Sigmoid colon (tissue), 7 donors: ENCODE measurements around the gene PPP6R3. TPM values are rescaled to one million over a fixed set of nuclear protein-coding genes. Genes with fewer than 3 reads are reported as not detected.

Source experiments
- DNase-seq: peaks from one replicate; pipeline ENCODE4 v3.0.0-alpha.2; 2019
- H3K27ac ChIP-seq, 4 donors: fragments of 200-600 bp; sonication (generic); one replicate each; pipeline ENCODE4 v1.5.1; 2016 to 2019; ENCODE audit warnings: mild to moderate bottlenecking in 1 of 4
- H3K27me3 ChIP-seq, 3 donors: fragments of 200-600 bp; sonication (generic); one replicate each; pipeline ENCODE4 v1.5.1; 2019; ENCODE audit warnings: mild to moderate bottlenecking in 1 of 3
- H3K36me3 ChIP-seq, 4 donors: fragments of 200-600 bp; sonication (generic); one replicate each; pipeline ENCODE4 v1.5.1; 2016 to 2019
- H3K4me1 ChIP-seq, 4 donors: fragments of 200-600 bp; sonication (generic); one replicate each; pipeline ENCODE4 v1.5.1; 2017 to 2019
- H3K4me3 ChIP-seq, 4 donors: fragments of 200-600 bp; sonication (generic); one replicate each; pipeline ENCODE4 v1.5.1; 2017 to 2019; ENCODE audit warnings: mild to moderate bottlenecking in 2 of 4, moderate library complexity in 1 of 4
- H3K9me3 ChIP-seq, 4 donors: fragments of 200-600 bp in 3 of 4; sonication (generic) in 3 of 4; one replicate each; pipeline versions ENCODE4 v1.5.1 to v1.6.1; 2013 to 2019
- EP300 ChIP-seq, 4 donors: sonication (generic); formaldehyde crosslinking; IDR thresholded peaks; one replicate each; pipeline ENCODE4 v1.6.1; 2017; ENCODE audit warnings: antibody characterized with exemption in 4 of 4
- POLR2A ChIP-seq, 2 donors: fragments of 450-650 bp; IDR thresholded peaks; one replicate each; pipeline ENCODE4 v1.6.1; 2016; ENCODE audit warnings: antibody characterized with exemption in 2 of 2, mild to moderate bottlenecking in 2 of 2, moderate library complexity in 2 of 2
- POLR2AphosphoS5 ChIP-seq, 4 donors: sonication (generic); formaldehyde crosslinking; IDR thresholded peaks; one replicate each; pipeline ENCODE4 v1.6.1; 2017; ENCODE audit warnings: antibody characterized with exemption in 4 of 4
- WGBS, 2 donors: extraction: QIAGEN DNeasy Blood & Tissue Kit; methylation state at CpG; one replicate each; pipeline ENCODE4 v1.1.7; 2013; 5-methylcytosine and 5-hydroxymethylcytosine counted together
- intact Hi-C: fragments of 100-400 bp; cut with DNase I; formaldehyde crosslinking; loops from one replicate; pipeline ENCODE4 v1.15.1; 2023
- polyA plus RNA-seq, 3 donors: library from polyadenylated mRNA; stranded (reverse); fragments of 200-250 nt; gene quantifications; one replicate each; pipeline ENCODE4 v1.2.3, GENCODE V29; 2013
- total RNA-seq, 4 donors: library from RNA; depleted of rRNA; stranded (reverse); fragments of >200 nt; gene quantifications; one replicate each; pipeline ENCODE4 v1.1.0, GENCODE V29; 2016
- TF ChIP-seq, protein P1 (sequence below), 4 experiments: fragments of 450-650 bp in 3 of 4; fragments of 200-600 bp in 1 of 4; IDR thresholded peaks; one replicate each; pipeline ENCODE4 v1.5.1; 2016 to 2019; ENCODE audit warnings: antibody characterized with exemption in 4 of 4, mild to moderate bottlenecking in 3 of 4, moderate library complexity in 2 of 4
- donor health status: healthy with polysubstance abuse.
- donor health status: Bipolar disorder and iron deficiency.
- donor health status: healthy.

The PPP6R3 gene
- total and polyA plus RNA-seq, 7 donors: 24.0 to 157 (median 133) TPM

DNA sequence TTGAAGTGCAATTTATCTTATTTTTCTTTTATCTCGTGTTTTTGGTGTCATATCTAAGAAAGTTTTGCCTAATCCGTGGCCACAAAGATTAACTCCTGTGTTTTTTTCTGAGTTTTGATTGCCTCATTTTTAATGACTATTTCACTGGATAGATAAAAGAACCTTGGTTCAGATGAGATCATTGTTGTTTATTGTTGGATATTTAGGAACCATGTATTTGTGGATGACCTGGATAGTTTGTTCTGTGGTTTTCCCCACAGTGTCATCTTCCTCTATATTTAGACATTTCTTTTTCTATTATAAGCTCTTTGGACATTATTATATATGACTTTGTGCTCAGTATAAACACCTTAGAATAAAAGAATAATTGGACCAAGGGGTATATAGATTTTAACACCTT, 37.2 kb downstream of the PPP6R3 start:
- H3K9me3 ChIP-seq: no peaks in the 10 kb centered on the region
- intact Hi-C loops: no loop called here
- no peak for DNase-seq
- peaks cover 0 to 75% (median 52%) of the 10 kb centered on the region in 4 donors for H3K4me1 ChIP-seq
- TF ChIP-seq POLR2AphosphoS5 (IDR thresholded peaks at IDR 0.05): no peak
- TF ChIP-seq, protein P1, sequence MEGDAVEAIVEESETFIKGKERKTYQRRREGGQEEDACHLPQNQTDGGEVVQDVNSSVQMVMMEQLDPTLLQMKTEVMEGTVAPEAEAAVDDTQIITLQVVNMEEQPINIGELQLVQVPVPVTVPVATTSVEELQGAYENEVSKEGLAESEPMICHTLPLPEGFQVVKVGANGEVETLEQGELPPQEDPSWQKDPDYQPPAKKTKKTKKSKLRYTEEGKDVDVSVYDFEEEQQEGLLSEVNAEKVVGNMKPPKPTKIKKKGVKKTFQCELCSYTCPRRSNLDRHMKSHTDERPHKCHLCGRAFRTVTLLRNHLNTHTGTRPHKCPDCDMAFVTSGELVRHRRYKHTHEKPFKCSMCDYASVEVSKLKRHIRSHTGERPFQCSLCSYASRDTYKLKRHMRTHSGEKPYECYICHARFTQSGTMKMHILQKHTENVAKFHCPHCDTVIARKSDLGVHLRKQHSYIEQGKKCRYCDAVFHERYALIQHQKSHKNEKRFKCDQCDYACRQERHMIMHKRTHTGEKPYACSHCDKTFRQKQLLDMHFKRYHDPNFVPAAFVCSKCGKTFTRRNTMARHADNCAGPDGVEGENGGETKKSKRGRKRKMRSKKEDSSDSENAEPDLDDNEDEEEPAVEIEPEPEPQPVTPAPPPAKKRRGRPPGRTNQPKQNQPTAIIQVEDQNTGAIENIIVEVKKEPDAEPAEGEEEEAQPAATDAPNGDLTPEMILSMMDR (IDR thresholded peaks at IDR 0.05): no peak
- TF ChIP-seq POLR2A (IDR thresholded peaks at IDR 0.05): no peak
- no peak for TF ChIP-seq EP300 (IDR thresholded peaks at IDR 0.05)
- H3K27me3 ChIP-seq: no peaks in the 10 kb centered on the region
- 65 to 83% methylated on average over 2 of the region's 2 CpGs for WGBS, 2 donors
- no peaks in the 10 kb centered on the region for H3K36me3 ChIP-seq
- no peak overlapping the region for H3K4me3 ChIP-seq
- H3K27ac ChIP-seq: no peak overlapping the region

DNA sequence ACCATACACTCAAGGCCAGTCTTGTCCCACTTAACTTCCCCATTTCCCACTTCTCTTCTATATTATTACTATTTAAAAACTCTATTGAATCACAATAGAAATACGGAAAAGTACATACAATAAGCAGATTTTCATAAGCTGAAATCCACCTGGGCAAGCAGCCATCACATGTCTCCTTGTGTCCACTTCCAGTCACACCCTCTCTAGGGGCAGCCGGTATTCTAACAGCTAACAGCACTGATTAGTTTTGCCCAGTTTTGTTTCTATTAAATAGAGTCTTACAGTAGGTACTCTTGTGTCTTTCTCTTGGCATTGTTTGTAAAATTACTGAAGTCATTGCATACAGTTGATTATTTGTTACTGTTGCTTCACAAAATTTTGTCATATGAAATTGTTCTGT, 37.8 kb downstream of the PPP6R3 start:
- no peaks in the 10 kb centered on the region for H3K36me3 ChIP-seq
- peaks cover 0 to 76% (median 56%) of the 10 kb centered on the region in 4 donors for H3K4me1 ChIP-seq
- intact Hi-C loops: no loop called here
- WGBS, 2 donors: 15 to 61% methylated on average over 2 of the region's 2 CpGs
- H3K27me3 ChIP-seq: no peaks in the 10 kb centered on the region
- H3K9me3 ChIP-seq: no peaks in the 10 kb centered on the region
- no peak for DNase-seq
- no peak overlapping the region for H3K27ac ChIP-seq
- TF ChIP-seq POLR2A (IDR thresholded peaks at IDR 0.05): no peak
- no peak for TF ChIP-seq POLR2AphosphoS5 (IDR thresholded peaks at IDR 0.05)
- H3K4me3 ChIP-seq: no peak overlapping the region

DNA sequence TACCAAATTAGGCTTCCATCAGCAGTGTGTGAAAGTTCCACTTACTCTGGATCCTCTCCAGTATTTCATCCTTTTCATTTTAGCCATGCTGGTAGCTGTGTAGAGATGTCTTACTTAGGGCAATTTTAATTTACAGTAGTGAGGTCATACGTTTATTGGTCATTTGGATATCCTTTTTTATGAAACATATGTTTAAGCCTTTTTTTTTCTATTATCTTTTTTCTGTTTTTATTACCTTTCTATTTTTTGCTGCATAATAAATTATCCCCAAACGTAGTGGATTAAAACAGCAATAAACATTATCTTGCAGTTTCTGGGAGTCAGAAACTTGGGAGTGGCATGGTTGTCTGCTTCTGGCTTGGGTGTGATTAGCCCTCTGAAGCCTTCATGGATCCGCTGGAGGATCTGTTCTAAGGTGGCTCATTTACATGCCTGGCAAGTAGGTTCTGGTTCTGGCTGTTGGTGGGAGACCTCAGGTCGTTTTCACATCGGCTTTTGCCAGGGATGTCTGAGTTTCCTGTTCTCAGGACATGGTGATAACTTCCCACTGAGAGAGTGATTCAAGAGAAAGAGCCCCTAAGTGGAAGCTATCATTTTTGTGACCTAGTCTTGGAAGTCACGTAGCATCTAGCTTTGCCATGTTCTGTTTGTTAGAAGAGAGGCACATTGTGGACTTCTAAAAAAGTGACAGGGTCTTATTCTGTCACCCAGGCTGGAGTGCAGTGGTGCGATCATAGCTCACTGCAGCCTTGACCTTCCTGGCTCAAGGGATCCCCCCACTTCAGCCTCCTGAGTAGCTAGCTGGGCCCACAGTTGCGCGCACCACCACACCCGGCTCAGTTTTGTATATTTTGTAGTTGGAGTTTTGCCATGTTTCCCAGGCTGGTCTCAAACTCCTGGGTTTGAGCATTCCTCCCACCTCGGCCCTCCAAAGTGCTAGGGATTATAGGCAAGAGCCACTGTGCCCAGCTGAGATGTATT, 38.6 kb downstream of the PPP6R3 start:
- Histone ChIP-seq H3K27me3 (no peaks in the 10 kb centered on the region), H3K27ac (peak overlapping the region in 2 of 4 donors; percentile 22 to 37), H3K36me3 (no peaks in the 10 kb centered on the region), H3K4me3 (no peak overlapping the region), H3K4me1 (peaks cover under 1 to 85% (median 65%) of the 10 kb centered on the region in 4 donors), H3K9me3 (no peaks in the 10 kb centered on the region)
- TF ChIP-seq EP300 (IDR thresholded peaks at IDR 0.05): no peak
- no peak for TF ChIP-seq POLR2AphosphoS5 (IDR thresholded peaks at IDR 0.05)
- TF ChIP-seq POLR2A (IDR thresholded peaks at IDR 0.05): no peak
- TF ChIP-seq, protein P1 (IDR thresholded peaks at IDR 0.05): no peak
- no peak for DNase-seq
- 49 to 61% methylated on average over 11 of the region's 11 CpGs for whole genome bisulfite sequencing, 2 donors
- intact Hi-C loops: no loop called here

DNA sequence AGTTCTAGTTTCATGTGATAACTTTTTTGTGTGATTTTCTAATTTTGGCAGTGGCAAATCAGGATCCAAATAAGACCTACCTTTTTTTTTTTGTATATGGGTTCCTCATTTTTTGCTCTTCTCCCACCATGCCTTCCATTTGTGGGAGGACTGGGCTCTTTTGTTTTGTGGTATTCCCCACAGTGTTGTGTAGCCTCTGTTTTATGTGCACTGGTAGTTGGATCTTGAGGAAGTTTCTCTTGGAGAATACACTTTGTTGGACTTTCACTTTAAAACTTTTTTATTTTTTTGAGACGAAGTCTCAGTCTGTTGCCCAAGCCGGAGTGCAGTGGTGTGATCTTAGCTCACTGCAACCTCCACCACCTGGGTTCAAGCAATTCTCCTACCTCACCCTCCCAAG, 39.7 kb downstream of the PPP6R3 start:
- Histone ChIP-seq H3K36me3 (no peaks in the 10 kb centered on the region), H3K4me1 (peaks cover 5 to 88% (median 71%) of the 10 kb centered on the region in 4 donors), H3K27me3 (no peaks in the 10 kb centered on the region), H3K9me3 (no peaks in the 10 kb centered on the region), H3K27ac (no peak overlapping the region), H3K4me3 (no peak overlapping the region)
- DNase-seq: no peak
- WGBS, 2 donors: 69 to 81% methylated on average over 2 of the region's 2 CpGs
- TF ChIP-seq EP300 (IDR thresholded peaks at IDR 0.05): no peak
- TF ChIP-seq, protein P1 (IDR thresholded peaks at IDR 0.05): no peak
- no peak for TF ChIP-seq POLR2AphosphoS5 (IDR thresholded peaks at IDR 0.05)
- TF ChIP-seq POLR2A (IDR thresholded peaks at IDR 0.05): no peak
- intact Hi-C loops: loop anchor here (5.0 kb wide), 1 partner anchor 42 kb away; no protein-coding TSS in a partner anchor

DNA sequence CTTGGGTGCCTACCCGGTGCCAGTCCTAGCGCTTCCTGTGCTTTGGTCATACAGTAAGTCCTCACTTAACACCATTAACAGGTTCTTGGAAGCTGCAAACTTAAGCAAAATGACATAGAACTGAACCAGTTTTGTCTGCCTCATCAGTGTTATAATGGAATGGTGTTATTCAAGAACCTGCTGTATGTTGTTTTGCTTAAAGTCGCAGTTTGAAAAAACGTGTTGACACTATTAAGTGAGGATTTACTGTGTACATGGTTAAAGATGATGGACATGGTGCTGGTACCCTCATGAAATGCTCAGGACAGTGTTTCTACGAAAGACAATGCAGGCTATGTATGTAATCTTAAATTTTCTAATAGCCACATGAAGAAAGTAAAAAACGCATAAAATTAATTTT, 41.3 kb downstream of the PPP6R3 start:
- H3K27ac ChIP-seq: no peak overlapping the region
- WGBS, 2 donors: 92% methylated on average over 6 of the region's 6 CpGs
- intact Hi-C loops: loop anchor here (5.0 kb wide), 1 partner anchor 40 kb away; no protein-coding TSS in a partner anchor
- H3K27me3 ChIP-seq: no peaks in the 10 kb centered on the region
- peaks cover 5 to 94% (median 82%) of the 10 kb centered on the region in 4 donors for H3K4me1 ChIP-seq
- H3K36me3 ChIP-seq: no peaks in the 10 kb centered on the region
- DNase-seq: no peak
- TF ChIP-seq POLR2AphosphoS5 (IDR thresholded peaks at IDR 0.05): no peak
- TF ChIP-seq EP300 (IDR thresholded peaks at IDR 0.05): no peak
- TF ChIP-seq, protein P1 (IDR thresholded peaks at IDR 0.05): no peak
- TF ChIP-seq POLR2A (IDR thresholded peaks at IDR 0.05): no peak
- no peaks in the 10 kb centered on the region for H3K9me3 ChIP-seq
- no peak overlapping the region for H3K4me3 ChIP-seq
